Mucosa of stomach (tissue), 1 donor: ENCODE measurements around the gene TESK2.

Experiments used
- H3K27me3 ChIP-seq: one replicate; pipeline ENCODE4 v1.7.0; 2013; ENCODE audit warnings: mild to moderate bottlenecking, low read length; ENCODE audit not compliant: control insufficient read depth, insufficient read depth
- H3K36me3 ChIP-seq: one replicate; pipeline ENCODE4 v1.7.0; 2013; ENCODE audit warnings: low read length; ENCODE audit not compliant: control insufficient read depth, insufficient read depth
- H3K4me1 ChIP-seq: one replicate; pipeline ENCODE4 v1.7.0; 2013; ENCODE audit warnings: mild to moderate bottlenecking, low read length; ENCODE audit not compliant: control insufficient read depth, insufficient read depth
- H3K4me3 ChIP-seq: one replicate; pipeline ENCODE4 v1.7.0; 2013; ENCODE audit warnings: low read length
- H3K9ac ChIP-seq: one replicate; pipeline ENCODE4 v1.7.0; 2013; ENCODE audit warnings: mild to moderate bottlenecking, low read length, moderate library complexity
- H3K9me3 ChIP-seq: one replicate; pipeline ENCODE4 v1.7.0; 2013; ENCODE audit warnings: mild to moderate bottlenecking, low read length, moderate library complexity; ENCODE audit not compliant: control insufficient read depth
- donor health status: Pancreatic carcinoma.

Gene TESK2

DNA sequence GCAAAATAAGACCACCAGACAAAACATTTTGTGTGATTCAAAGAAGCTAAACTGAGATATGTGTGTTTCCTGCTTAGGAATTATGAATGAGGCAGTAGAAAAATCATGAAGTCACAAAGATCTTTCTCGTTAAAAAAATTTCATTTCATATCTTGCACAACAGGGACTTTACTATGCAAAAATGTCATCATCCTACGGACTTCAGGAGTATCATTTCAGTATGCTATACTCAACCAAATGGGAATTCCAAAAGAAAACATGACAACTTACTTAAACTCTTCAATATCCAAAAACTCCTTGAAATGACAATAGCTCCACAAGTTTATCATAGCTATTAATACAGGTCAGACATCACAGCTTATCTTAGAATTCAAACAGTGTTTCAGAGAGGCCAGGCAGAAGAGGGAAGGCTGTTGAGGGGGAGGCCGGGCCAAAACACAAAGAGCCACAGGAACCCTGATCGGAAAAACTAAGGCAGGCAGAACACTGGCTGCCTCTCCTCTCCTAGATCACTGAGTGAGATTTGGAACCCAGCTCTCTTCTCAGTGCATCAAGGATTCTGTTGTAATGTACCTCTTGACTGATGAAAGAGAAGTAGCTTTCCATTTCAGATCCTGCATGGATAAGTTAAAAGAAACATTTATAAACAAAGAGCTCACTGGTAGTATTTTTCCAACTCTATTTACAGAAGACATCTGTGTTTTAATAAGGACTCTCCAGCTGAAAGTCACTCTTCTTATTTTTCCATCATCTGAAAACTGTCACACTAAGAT, 66.9 kb downstream of the TESK2 start:
- H3K4me3 ChIP-seq, result no peak overlapping the region
- no peak overlapping the region for H3K9ac ChIP-seq
- H3K9me3 ChIP-seq, result no peaks in the 10 kb centered on the region
- H3K4me1 ChIP-seq, result no peaks in the 10 kb centered on the region
- H3K36me3 ChIP-seq, result no peaks in the 10 kb centered on the region
- no peaks in the 10 kb centered on the region for H3K27me3 ChIP-seq

DNA sequence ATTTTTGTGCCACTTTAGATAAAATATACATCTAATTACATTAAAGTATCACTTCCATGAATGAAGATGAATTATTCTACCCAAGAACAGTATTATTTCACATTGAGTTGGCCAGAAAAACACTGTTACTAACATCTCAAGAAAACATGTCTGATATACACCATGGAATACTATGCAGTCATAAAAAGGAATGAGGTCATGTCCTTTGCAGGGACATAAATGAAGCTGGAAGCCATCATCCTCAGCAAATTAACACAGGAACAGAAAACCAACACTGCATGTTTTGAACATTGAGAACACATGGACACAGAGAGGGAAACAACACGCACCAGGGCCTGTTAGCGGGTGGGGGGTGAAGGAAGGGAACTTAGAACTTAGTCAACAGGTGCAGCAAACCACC, 69.0 kb downstream of the TESK2 start:
- no peaks in the 10 kb centered on the region for H3K36me3 ChIP-seq

DNA sequence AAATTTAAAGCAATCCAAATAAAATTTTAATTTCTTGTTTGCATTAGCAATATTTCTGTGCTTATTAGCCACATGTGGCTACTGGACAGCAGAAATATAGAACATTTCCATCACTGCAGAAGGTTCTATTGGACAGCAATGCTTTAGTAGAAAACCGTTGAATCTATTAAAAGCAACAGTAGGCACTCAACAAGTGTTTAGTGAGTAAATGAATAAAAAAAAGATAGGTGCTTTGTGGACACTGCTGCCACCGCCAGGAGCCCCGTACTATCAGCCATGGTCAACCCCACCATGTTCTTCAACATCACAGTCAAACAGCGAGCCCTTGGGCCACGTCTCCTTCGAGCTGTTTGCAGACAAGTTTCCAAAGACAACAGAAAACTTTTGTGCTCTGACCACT, 76.2 kb downstream of the TESK2 start:
- H3K27me3 ChIP-seq, result no peaks in the 10 kb centered on the region
- no peaks in the 10 kb centered on the region for H3K36me3 ChIP-seq
- H3K9me3 ChIP-seq, result no peaks in the 10 kb centered on the region
- no peak overlapping the region for H3K9ac ChIP-seq
- no peaks in the 10 kb centered on the region for H3K4me1 ChIP-seq
- H3K4me3 ChIP-seq, result no peak overlapping the region

More for the DNA sequence above, 69.0 kb downstream of the TESK2 start:
- H3K4me1 ChIP-seq, result no peaks in the 10 kb centered on the region
- no peak overlapping the region for H3K9ac ChIP-seq
- no peak overlapping the region for H3K4me3 ChIP-seq
- H3K27me3 ChIP-seq, result no peaks in the 10 kb centered on the region
- no peaks in the 10 kb centered on the region for H3K9me3 ChIP-seq

DNA sequence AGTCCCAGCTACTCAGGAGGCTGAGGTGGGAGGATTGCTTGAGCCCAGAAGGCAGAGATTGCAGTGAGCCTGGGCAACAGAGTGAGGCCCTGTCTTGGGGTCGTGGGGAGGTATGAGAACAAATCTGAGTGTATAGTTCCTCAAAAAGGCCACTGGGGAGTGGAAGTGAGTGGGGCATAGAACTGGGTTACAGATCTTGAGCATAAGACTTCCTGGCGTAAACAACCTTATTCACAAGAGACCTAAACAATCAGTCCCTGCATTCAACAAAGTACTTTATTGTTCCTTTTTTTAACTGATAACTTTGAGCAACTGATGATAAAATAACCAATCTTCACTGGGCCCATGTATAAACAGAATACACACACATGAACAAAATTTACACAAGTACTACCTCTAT, 78.1 kb downstream of the TESK2 start:
- no peaks in the 10 kb centered on the region for H3K4me1 ChIP-seq
- H3K27me3 ChIP-seq, result no peaks in the 10 kb centered on the region
- H3K9ac ChIP-seq, result no peak overlapping the region
- no peaks in the 10 kb centered on the region for H3K9me3 ChIP-seq
- no peaks in the 10 kb centered on the region for H3K36me3 ChIP-seq
- no peak overlapping the region for H3K4me3 ChIP-seq

DNA sequence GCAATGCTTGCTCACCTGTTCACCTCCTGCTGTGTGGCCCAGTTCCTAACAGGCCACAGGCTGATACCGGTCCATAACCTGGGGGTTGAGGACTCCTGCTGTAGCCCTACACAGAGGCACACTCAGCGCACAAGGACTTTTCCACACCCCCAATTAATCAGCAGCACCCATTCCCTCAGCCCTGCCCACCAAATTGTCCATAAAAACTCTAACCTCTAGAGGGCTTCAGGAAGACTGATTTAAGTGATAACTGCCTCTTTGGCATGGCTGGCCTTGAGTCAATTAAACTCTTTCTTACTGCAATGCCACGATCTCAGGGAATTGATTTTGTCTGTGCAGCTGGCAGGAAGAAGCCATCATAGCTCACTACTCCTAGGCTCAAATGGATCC, 79.5 kb downstream of the TESK2 start:
- H3K4me1 ChIP-seq, result no peaks in the 10 kb centered on the region
- H3K36me3 ChIP-seq, result no peaks in the 10 kb centered on the region
- no peak overlapping the region for H3K9ac ChIP-seq
- H3K4me3 ChIP-seq, result no peak overlapping the region
- H3K9me3 ChIP-seq, result no peaks in the 10 kb centered on the region
- no peaks in the 10 kb centered on the region for H3K27me3 ChIP-seq

DNA sequence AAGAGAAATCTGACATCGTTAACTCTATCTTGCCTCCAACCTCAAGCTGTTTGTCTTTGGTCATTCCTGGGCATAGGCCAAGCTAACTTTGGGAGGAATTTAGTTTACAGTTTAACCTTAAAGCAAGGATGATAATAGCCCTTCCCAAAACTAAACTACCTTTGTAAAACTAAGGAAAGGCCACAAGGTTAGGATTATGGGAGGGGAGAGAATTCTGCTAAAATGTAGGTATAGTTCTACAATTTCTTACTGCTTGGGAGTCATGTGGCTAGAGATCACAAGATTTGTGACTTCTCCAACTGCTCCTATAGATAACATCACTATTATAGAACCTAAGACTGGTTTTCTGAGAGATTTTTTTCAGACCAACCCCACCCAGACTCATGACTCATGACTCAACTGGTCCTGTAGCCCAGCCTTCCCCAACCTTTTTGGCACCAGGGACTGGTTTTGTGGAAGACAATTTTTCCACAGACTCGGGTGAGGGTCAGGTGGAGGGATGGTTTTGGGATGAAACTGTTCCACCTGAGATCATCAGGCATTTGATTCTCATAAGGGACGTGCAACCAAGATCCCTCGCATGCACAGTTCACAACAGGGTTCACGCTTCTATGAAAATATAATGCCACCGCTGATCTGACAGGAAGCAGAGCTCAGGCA, 80.0 kb downstream of the TESK2 start:
- no peak overlapping the region for H3K9ac ChIP-seq
- H3K4me1 ChIP-seq, result no peaks in the 10 kb centered on the region
- H3K4me3 ChIP-seq, result no peak overlapping the region
- H3K36me3 ChIP-seq, result no peaks in the 10 kb centered on the region
- H3K27me3 ChIP-seq, result no peaks in the 10 kb centered on the region
- H3K9me3 ChIP-seq, result no peaks in the 10 kb centered on the region

DNA sequence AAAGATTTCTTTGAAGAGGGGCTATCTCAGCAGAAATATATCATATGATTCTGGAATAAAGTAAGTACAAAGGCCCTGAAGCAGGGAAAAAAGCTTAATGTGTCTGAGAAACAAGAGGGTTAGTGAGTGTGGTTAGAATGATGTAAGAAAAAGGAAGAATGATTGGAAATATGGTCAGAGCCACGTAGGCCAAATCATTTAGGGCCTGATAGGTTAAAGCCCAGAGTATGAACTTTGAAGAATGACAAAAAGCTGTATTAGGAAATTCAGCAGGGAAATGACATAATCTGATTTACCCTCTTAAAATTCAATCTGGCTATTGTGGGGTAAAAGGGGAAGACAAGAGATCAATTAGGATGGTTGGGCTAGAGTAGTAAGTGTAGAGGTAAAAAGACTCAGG, 81.7 kb downstream of the TESK2 start:
- Histone ChIP-seq H3K4me3 (no peak overlapping the region), H3K4me1 (no peaks in the 10 kb centered on the region), H3K9me3 (no peaks in the 10 kb centered on the region), H3K9ac (no peak overlapping the region), H3K27me3 (no peaks in the 10 kb centered on the region), H3K36me3 (no peaks in the 10 kb centered on the region)

DNA sequence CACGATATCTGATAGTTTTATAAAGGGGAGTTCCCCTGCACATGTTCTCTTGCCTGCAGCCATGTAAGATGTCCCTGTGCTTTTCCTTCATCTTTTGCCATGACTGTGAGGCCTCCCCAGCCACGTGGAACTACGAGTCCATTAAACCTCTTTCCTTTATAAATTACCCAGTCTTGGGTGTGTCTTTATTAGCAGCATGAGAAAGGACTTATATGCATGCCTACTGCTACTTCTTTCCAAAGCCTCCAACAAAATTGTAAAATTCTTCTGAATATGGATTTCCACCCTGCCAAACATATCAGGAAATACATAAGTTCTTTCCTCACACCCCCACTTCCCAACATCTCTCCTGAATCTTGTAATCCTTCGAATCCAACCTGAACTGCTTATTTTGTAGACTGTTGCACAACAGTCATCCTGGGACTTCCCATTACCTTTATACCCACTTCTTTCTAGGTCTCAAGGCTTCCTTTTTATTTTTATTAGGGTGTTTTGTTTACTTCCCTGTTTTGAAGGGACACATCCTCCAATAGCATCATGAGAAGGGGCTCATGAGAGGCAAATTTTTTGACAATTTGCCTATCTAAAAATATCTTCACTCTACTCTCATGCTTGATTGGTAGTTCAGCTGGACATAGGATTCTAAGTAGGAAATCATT, 83.2 kb downstream of the TESK2 start:
- Histone ChIP-seq H3K9ac (no peak overlapping the region), H3K4me1 (no peaks in the 10 kb centered on the region), H3K4me3 (no peak overlapping the region), H3K27me3 (no peaks in the 10 kb centered on the region), H3K36me3 (no peaks in the 10 kb centered on the region), H3K9me3 (no peaks in the 10 kb centered on the region)

DNA sequence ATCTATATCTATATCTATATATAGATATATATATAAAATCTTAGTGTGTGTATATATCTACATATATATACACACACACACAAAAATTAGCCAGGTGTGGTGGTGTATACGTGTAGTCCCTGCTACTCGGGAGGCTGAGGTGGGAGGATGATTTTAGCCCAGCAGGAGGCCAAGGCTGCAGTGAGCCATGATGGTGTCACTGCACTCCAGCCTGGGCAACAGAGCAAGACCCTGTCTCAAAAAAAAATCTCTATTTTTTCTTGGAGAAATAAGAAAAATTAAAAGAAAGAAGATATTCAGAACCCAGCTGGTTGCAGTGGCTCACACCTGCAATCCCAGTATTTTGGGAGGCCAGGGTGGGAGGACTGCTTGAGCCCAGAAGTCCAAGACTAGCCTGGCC, 85.3 kb downstream of the TESK2 start:
- Histone ChIP-seq H3K36me3 (no peaks in the 10 kb centered on the region), H3K27me3 (no peaks in the 10 kb centered on the region), H3K4me3 (no peak overlapping the region), H3K9ac (no peak overlapping the region), H3K4me1 (no peaks in the 10 kb centered on the region), H3K9me3 (no peaks in the 10 kb centered on the region)

DNA sequence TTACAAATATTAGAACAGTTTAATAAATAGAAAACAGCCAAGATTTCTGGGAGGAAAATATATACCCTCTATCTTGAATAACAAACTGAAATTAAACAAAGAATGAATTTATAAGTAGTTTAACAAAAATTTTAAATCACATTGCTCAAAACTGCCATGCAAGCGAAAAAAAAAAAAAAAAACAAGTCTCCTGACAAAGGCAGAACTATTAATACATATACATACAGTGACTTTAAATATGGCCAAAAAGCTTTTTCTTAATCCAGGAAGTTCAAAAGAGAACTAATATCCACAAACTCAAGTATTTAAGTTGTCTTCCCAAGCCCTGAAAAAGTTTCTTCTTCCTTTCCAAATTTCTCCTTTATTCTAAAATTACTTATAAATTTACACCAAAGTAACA, 87.2 kb downstream of the TESK2 start:
- Histone ChIP-seq H3K36me3 (no peaks in the 10 kb centered on the region), H3K27me3 (no peaks in the 10 kb centered on the region), H3K9ac (no peak overlapping the region), H3K4me1 (no peaks in the 10 kb centered on the region), H3K4me3 (no peak overlapping the region), H3K9me3 (no peaks in the 10 kb centered on the region)

DNA sequence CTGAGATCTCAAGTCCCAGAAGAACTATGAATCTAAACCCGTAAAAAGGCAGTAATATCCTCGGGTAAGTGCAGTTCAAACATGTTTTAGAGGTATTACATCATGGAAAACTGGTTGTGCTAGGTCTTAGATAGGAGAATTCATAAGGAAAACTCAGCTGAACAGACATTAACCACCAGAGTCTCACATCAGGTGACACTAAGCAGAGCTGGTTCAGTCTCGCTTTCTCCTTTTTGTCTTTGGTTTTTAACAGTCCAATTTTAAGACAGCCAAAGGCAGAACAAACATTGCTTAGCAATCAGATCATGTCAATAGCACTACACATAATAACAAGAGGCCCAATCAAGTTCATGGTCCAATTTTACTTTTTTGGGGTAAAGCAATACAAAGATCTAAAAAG, 87.7 kb downstream of the TESK2 start:
- Histone ChIP-seq H3K27me3 (no peaks in the 10 kb centered on the region), H3K4me3 (no peak overlapping the region), H3K36me3 (no peaks in the 10 kb centered on the region), H3K9ac (no peak overlapping the region), H3K9me3 (no peaks in the 10 kb centered on the region), H3K4me1 (no peaks in the 10 kb centered on the region)

DNA sequence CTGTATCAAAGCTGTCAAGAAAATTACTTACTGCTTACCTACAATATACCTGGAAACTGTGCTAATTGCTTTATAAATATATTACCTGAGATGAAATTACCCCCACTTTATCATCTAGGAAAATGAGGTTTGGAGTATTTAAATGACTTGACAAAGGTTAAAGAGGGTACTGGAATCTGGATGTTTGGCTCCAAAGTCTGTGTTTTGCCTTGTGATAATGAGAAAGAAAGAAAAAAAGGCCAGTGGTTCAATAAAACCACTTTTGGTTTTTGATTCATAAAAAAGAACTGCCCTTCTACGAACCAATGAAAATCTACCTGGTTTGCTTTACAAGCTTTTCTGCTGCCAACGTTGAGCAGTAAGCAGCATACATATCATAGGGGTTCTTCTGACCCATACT, 89.4 kb downstream of the TESK2 start:
- Histone ChIP-seq H3K36me3 (no peaks in the 10 kb centered on the region), H3K27me3 (no peaks in the 10 kb centered on the region), H3K4me3 (no peak overlapping the region), H3K9me3 (no peaks in the 10 kb centered on the region), H3K9ac (no peak overlapping the region), H3K4me1 (no peaks in the 10 kb centered on the region)
